GM23338 (cell line): ENCODE measurements around the gene HIF1AN.

Source experiments
- EZH2phosphoT487 ChIP-seq: fragments of 200-600 bp; sonication (generic); IDR thresholded peaks from one replicate; pipeline ENCODE4 v1.8.1; 2018; ENCODE audit warnings: antibody characterized with exemption; ENCODE audit not compliant: unreplicated experiment
- JUNB ChIP-seq: IDR thresholded peaks from one replicate; pipeline ENCODE4 v1.6.1; 2016; ENCODE audit warnings: antibody characterized with exemption; ENCODE audit not compliant: unreplicated experiment
- POLR2AphosphoS5 ChIP-seq: IDR thresholded peaks from 2 replicates; pipeline ENCODE4 v1.6.1; 2016; ENCODE audit warnings: antibody characterized with exemption, low read depth
- TF ChIP-seq, protein P1 (sequence below), 2 experiments: fragments of 200-600 bp in 1 of 2; sonication (generic) in 1 of 2; conservative IDR thresholded peaks; 2 replicates each; pipeline versions ENCODE4 v1.5.1 to v1.6.1; 2016 to 2017; ENCODE audit warnings: antibody characterized with exemption in 2 of 2, low read depth in 2 of 2, mild to moderate bottlenecking in 2 of 2, moderate library complexity in 1 of 2
- TF ChIP-seq, protein P2 (sequence below): IDR thresholded peaks from one replicate; pipeline ENCODE4 v1.6.1; 2018; ENCODE audit warnings: antibody characterized with exemption; ENCODE audit not compliant: unreplicated experiment
- TF ChIP-seq, protein P3 (sequence below): IDR thresholded peaks from 2 replicates; pipeline ENCODE4 v1.6.1; 2016; ENCODE audit warnings: antibody characterized with exemption

DNA sequence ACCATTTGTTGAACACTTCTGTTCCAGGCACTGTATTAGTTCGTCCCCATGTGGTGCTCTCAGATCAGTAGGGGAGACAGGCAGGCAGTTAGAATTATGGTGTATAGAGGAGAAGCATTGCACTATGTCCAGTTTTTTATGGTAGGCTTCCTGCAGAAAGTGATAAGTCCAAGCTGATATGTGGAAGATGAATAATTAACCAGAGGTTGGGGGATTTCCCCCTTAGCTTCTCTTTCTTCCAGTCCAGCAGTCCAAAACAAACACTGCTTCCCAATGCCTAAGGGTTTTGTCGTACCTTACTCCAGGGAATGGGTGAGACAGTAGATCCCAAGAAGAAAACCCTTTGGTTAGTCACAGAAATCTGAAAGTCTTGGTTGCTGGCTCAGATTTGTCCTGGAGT is 19.2 kb downstream of the HIF1AN start:
- TF ChIP-seq, protein P1, sequence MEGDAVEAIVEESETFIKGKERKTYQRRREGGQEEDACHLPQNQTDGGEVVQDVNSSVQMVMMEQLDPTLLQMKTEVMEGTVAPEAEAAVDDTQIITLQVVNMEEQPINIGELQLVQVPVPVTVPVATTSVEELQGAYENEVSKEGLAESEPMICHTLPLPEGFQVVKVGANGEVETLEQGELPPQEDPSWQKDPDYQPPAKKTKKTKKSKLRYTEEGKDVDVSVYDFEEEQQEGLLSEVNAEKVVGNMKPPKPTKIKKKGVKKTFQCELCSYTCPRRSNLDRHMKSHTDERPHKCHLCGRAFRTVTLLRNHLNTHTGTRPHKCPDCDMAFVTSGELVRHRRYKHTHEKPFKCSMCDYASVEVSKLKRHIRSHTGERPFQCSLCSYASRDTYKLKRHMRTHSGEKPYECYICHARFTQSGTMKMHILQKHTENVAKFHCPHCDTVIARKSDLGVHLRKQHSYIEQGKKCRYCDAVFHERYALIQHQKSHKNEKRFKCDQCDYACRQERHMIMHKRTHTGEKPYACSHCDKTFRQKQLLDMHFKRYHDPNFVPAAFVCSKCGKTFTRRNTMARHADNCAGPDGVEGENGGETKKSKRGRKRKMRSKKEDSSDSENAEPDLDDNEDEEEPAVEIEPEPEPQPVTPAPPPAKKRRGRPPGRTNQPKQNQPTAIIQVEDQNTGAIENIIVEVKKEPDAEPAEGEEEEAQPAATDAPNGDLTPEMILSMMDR (conservative IDR thresholded peaks at IDR 0.05; ENCODE audit: low read depth in 2 of 2), result no peak
- TF ChIP-seq, protein P2, sequence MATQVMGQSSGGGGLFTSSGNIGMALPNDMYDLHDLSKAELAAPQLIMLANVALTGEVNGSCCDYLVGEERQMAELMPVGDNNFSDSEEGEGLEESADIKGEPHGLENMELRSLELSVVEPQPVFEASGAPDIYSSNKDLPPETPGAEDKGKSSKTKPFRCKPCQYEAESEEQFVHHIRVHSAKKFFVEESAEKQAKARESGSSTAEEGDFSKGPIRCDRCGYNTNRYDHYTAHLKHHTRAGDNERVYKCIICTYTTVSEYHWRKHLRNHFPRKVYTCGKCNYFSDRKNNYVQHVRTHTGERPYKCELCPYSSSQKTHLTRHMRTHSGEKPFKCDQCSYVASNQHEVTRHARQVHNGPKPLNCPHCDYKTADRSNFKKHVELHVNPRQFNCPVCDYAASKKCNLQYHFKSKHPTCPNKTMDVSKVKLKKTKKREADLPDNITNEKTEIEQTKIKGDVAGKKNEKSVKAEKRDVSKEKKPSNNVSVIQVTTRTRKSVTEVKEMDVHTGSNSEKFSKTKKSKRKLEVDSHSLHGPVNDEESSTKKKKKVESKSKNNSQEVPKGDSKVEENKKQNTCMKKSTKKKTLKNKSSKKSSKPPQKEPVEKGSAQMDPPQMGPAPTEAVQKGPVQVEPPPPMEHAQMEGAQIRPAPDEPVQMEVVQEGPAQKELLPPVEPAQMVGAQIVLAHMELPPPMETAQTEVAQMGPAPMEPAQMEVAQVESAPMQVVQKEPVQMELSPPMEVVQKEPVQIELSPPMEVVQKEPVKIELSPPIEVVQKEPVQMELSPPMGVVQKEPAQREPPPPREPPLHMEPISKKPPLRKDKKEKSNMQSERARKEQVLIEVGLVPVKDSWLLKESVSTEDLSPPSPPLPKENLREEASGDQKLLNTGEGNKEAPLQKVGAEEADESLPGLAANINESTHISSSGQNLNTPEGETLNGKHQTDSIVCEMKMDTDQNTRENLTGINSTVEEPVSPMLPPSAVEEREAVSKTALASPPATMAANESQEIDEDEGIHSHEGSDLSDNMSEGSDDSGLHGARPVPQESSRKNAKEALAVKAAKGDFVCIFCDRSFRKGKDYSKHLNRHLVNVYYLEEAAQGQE, result no peak
- TF ChIP-seq EZH2phosphoT487, result no peak
- TF ChIP-seq JUNB, result no peak
- TF ChIP-seq POLR2AphosphoS5, result no peak
- TF ChIP-seq, protein P3, sequence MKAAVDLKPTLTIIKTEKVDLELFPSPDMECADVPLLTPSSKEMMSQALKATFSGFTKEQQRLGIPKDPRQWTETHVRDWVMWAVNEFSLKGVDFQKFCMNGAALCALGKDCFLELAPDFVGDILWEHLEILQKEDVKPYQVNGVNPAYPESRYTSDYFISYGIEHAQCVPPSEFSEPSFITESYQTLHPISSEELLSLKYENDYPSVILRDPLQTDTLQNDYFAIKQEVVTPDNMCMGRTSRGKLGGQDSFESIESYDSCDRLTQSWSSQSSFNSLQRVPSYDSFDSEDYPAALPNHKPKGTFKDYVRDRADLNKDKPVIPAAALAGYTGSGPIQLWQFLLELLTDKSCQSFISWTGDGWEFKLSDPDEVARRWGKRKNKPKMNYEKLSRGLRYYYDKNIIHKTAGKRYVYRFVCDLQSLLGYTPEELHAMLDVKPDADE, result no peak
